Right hindlimb (tissue), 1 donor: ENCODE results near the gene KLF11.
"Not testable (repeated sequence)": the region's sequence is repeated elsewhere in the genome, so short reads cannot be mapped to it uniquely, and the experiment has no call there.

ENCODE experiments used
- DNase-seq: peaks from one replicate; pipeline ENCODE4 v3.0.0-alpha.2; 2018

Gene KLF11

GRCh38 chr2:10009811-10010781 lies 33.3 kb upstream of the KLF11 start:
- peak; percentile 67 for DNase-seq

GRCh38 chr2:10010861-10011605 lies 32.3 kb upstream of the KLF11 start:
- not testable (repeated sequence) for DNase-seq

- DNase-seq = not testable (repeated sequence)
Measured at GRCh38 chr2:10011606-10012325, 31.6 kb upstream of the KLF11 start.

GRCh38 chr2:10012366-10012962 lies 30.9 kb upstream of the KLF11 start:
- DNase-seq = not testable (repeated sequence)

- DNase-seq = no peak
Measured at GRCh38 chr2:10012963-10013461, 30.3 kb upstream of the KLF11 start.

- not testable (repeated sequence) for DNase-seq
Measured at GRCh38 chr2:10013651-10014417, 29.5 kb upstream of the KLF11 start.

- no peak for DNase-seq
Measured at GRCh38 chr2:10014418-10015190, 28.7 kb upstream of the KLF11 start.

GRCh38 chr2:10015376-10015989 lies 27.9 kb upstream of the KLF11 start:
- DNase-seq = not testable (repeated sequence)

- DNase-seq = no peak
Measured at GRCh38 chr2:10016001-10016801, 27.1 kb upstream of the KLF11 start.

- DNase-seq = no peak
Measured at GRCh38 chr2:10016802-10017258, 26.5 kb upstream of the KLF11 start.

- DNase-seq = no peak
Measured at GRCh38 chr2:10017313-10017941, 25.9 kb upstream of the KLF11 start.

- DNase-seq = no peak
Measured at GRCh38 chr2:10019174-10019573, 24.2 kb upstream of the KLF11 start.

- no peak for DNase-seq
Measured at GRCh38 chr2:10019602-10020400, 23.5 kb upstream of the KLF11 start.

- no peak for DNase-seq
Measured at GRCh38 chr2:10022041-10022421, 21.3 kb upstream of the KLF11 start.

- DNase-seq = no peak
Measured at GRCh38 chr2:10022445-10022844, 20.9 kb upstream of the KLF11 start.

- no peak for DNase-seq
Measured at GRCh38 chr2:10022966-10023662, 20.2 kb upstream of the KLF11 start.

GRCh38 chr2:10026940-10027569 lies 16.3 kb upstream of the KLF11 start:
- DNase-seq = no peak
